ENCODE results near the gene SMAGP.

- TF ChIP-seq CTCF (conservative IDR thresholded peaks at IDR 0.05 in 1 of 2, IDR thresholded peaks at IDR 0.05 in 1 of 2; ENCODE audit: extremely low read depth in 1 of 2, insufficient read depth in 1 of 2, low read depth in 1 of 2, low read length in 2 of 2) (no peak), EZH2 (IDR thresholded peaks at IDR 0.05; ENCODE audit: borderline replicate concordance, low read length) (no peak)
Measured at GRCh38 chr12:51244269-51244668, 25.9 kb downstream of the SMAGP start.
